HCT116 (cell line): ENCODE results near the gene HMCN2. TPM values are rescaled to one million over a fixed set of nuclear protein-coding genes. Genes with fewer than 3 reads are reported as not detected.

Experiments
- ATAC-seq: fragments of 200-7000 bp; cut with Tn5 transposase; 2 replicates; pipeline ENCODE4 v1.9.1; 2020; ENCODE audit warnings: mild to moderate bottlenecking, moderate library complexity
- BruUV-seq: library from RNA; stranded (reverse); fragments of 400-500 nt; replicated peaks from 2 replicates; lab custom pipeline; 2021; lab: Mats Ljungman, UMichigan
- CTCF ChIA-PET: fragments of 300-600 bp; sonication (Branson Sonifier 250); formaldehyde crosslinking; loops from one replicate; lab custom pipeline; 2021; ENCODE audit warnings: antibody characterized with exemption; lab: Charles Lee
- POLR2A ChIA-PET: fragments of 300-600, 350-600 bp; sonication (Branson Sonifier 250); formaldehyde crosslinking; loops from one replicate; lab custom pipeline; 2021; ENCODE audit warnings: antibody characterized with exemption; lab: Charles Lee
- RAD21 ChIA-PET, 2 experiments: fragments of 300-600 bp; sonication (Branson Sonifier 250); formaldehyde crosslinking; loops; one replicate each; lab custom pipeline; 2023; ENCODE audit warnings: low total read pairs in 2 of 2; ENCODE audit not compliant: uncharacterized antibody in 2 of 2, unreplicated experiment in 2 of 2, low non-redundant PET in 1 of 2; lab: Charles Lee
- DNase-seq: peaks from one replicate; pipeline ENCODE4 v3.0.0-alpha.2; 2010; ENCODE audit warnings: low read depth, low spot score
- H2AFZ ChIP-seq: fragments of 200-600 bp; shearing (Covaris generic), sonication (generic); 2 replicates; pipeline ENCODE4 v1.6.1; 2017; ENCODE audit warnings: low read depth, mixed run types, mixed read lengths, antibody characterized with exemption, low read length; ENCODE audit not compliant: poor library complexity, severe bottlenecking
- H3K27ac ChIP-seq: 2 replicates; pipeline ENCODE4 v1.5.1; 2012; ENCODE audit warnings: low read depth, low read length
- H3K27me3 ChIP-seq: fragments of 200-600 bp; sonication (generic); 2 replicates; pipeline ENCODE4 v1.6.1; 2016; ENCODE audit warnings: mixed run types, low read length, mixed read lengths; ENCODE audit not compliant: insufficient read depth
- H3K36me3 ChIP-seq, 2 experiments: fragments of 200-500 bp in 1 of 2; fragments of 200-600 bp in 1 of 2; sonication (Bioruptor generic) in 1 of 2; sonication (generic) in 1 of 2; 2 replicates each; pipeline versions ENCODE4 v1.5.1 to v1.6.1; 2014 to 2016; ENCODE audit warnings: low read length in 2 of 2, inconsistent platforms in 1 of 2, mixed read lengths in 1 of 2, mixed run types in 1 of 2; ENCODE audit not compliant: insufficient read depth in 2 of 2, control insufficient read depth in 1 of 2
- H3K4me1 ChIP-seq, 2 experiments: fragments of 200-600 bp in 1 of 2; sonication (generic) in 1 of 2; 2 replicates each; pipeline versions ENCODE4 v1.5.1 to v1.6.1; 2012 to 2017; ENCODE audit warnings: low read length in 2 of 2, inconsistent platforms in 1 of 2, mild to moderate bottlenecking in 1 of 2, mixed read lengths in 1 of 2, mixed run types in 1 of 2, moderate library complexity in 1 of 2; ENCODE audit not compliant: insufficient read depth in 2 of 2, control insufficient read depth in 1 of 2
- H3K4me2 ChIP-seq: fragments of 200-600 bp; sonication (generic); 2 replicates; pipeline ENCODE4 v1.6.1; 2017; ENCODE audit warnings: mixed run types, low read length, mixed read lengths
- H3K4me3 ChIP-seq, 2 experiments: fragments of 200-600 bp in 1 of 2; sonication (generic) in 1 of 2; replicated peaks in 1 of 2; 2 replicates each; pipeline ENCODE4 v1.5.1; 2011 to 2016; ENCODE audit warnings: low read length in 2 of 2, control low read depth in 1 of 2, low read depth in 1 of 2, mild to moderate bottlenecking in 1 of 2, mixed read lengths in 1 of 2, mixed run types in 1 of 2
- H3K79me2 ChIP-seq: fragments of 200-600 bp; sonication (generic); 2 replicates; pipeline ENCODE4 v1.6.1; 2017; ENCODE audit warnings: mild to moderate bottlenecking, mixed run types, low read length, moderate library complexity, mixed read lengths; ENCODE audit not compliant: insufficient read depth
- H3K9ac ChIP-seq: fragments of 200-600 bp; sonication (generic); 2 replicates; pipeline ENCODE4 v1.6.1; 2016; ENCODE audit warnings: low read length, mixed read lengths
- H3K9me2 ChIP-seq: fragments of 200-600 bp; sonication (generic), shearing (Covaris generic); 2 replicates; pipeline ENCODE4 v1.6.1; 2017; ENCODE audit warnings: mixed run types, mild to moderate bottlenecking, moderate library complexity; ENCODE audit not compliant: insufficient read depth
- H3K9me3 ChIP-seq, 2 experiments: fragments of 200-500 bp in 1 of 2; fragments of 200-600 bp in 1 of 2; sonication (Bioruptor generic) in 1 of 2; sonication (generic) in 1 of 2; 2 replicates each; pipeline ENCODE4 v1.6.1; 2014 to 2017; ENCODE audit warnings: low read length in 2 of 2, mixed read lengths in 2 of 2, inconsistent platforms in 1 of 2, low read depth in 1 of 2, mild to moderate bottlenecking in 1 of 2, mixed run types in 1 of 2, moderate library complexity in 1 of 2; ENCODE audit not compliant: control insufficient read depth in 1 of 2, insufficient read depth in 1 of 2
- H4K20me1 ChIP-seq: fragments of 200-600 bp; sonication (generic), shearing (Covaris generic); 2 replicates; pipeline ENCODE4 v1.6.1; 2017; ENCODE audit warnings: mixed run types, mild to moderate bottlenecking, moderate library complexity; ENCODE audit not compliant: insufficient read depth
- ATF3 ChIP-seq: IDR thresholded peaks from 2 replicates; pipeline ENCODE4 v1.6.1; 2012
- CEBPB ChIP-seq: IDR thresholded peaks from 2 replicates; pipeline ENCODE4 v1.6.1; 2012; ENCODE audit warnings: low read depth
- ELF1 ChIP-seq: IDR thresholded peaks from 2 replicates; pipeline ENCODE4 v1.6.1; 2012; ENCODE audit warnings: low read depth, borderline replicate concordance
- EZH2phosphoT487 ChIP-seq: fragments of 200-600 bp; IDR thresholded peaks from 2 replicates; pipeline ENCODE4 v1.6.1; 2018; ENCODE audit warnings: antibody characterized with exemption, borderline replicate concordance
- FOSL1 ChIP-seq: IDR thresholded peaks from 2 replicates; pipeline ENCODE4 v1.6.1; 2012; ENCODE audit warnings: low read depth
- POLR2A ChIP-seq: IDR thresholded peaks from 2 replicates; pipeline ENCODE4 v1.7.0; 2011; ENCODE audit warnings: borderline replicate concordance; ENCODE audit not compliant: insufficient read depth, insufficient read length; ENCODE audit errors: extremely low read depth
- POLR2AphosphoS5 ChIP-seq: IDR thresholded peaks from 2 replicates; pipeline ENCODE4 v1.6.1; 2011; ENCODE audit warnings: mild to moderate bottlenecking, low read depth, low read length, moderate library complexity
- REST ChIP-seq: IDR thresholded peaks from 2 replicates; pipeline ENCODE4 v1.6.1; 2012; ENCODE audit warnings: low read depth
- SP1 ChIP-seq: IDR thresholded peaks from 2 replicates; pipeline ENCODE4 v1.6.1; 2012; ENCODE audit warnings: low read depth
- TCF7L2 ChIP-seq: IDR thresholded peaks from 2 replicates; pipeline ENCODE4 v1.7.0; 2011; ENCODE audit warnings: borderline replicate concordance, inconsistent platforms; ENCODE audit not compliant: insufficient read depth, insufficient read length; ENCODE audit errors: extremely low read depth
- YY1 ChIP-seq: IDR thresholded peaks from 2 replicates; pipeline ENCODE4 v1.6.1; 2011; ENCODE audit warnings: low read length, low read depth, moderate library complexity, mild to moderate bottlenecking; ENCODE audit not compliant: insufficient replicate concordance; ENCODE audit errors: extremely low read depth
- intact Hi-C: fragments of 100-400 bp; cut with micrococcal nuclease; formaldehyde crosslinking; loops from 2 replicates; pipeline ENCODE4 v1.10.0; 2022
- total RNA-seq: library from RNA; stranded (reverse); gene quantifications from one replicate; pipeline ENCODE4 v1.2.1, GENCODE V29; 2021; ENCODE audit not compliant: unreplicated experiment
- TF ChIP-seq, protein P1 (sequence below): IDR thresholded peaks from 2 replicates; pipeline ENCODE4 v1.6.1; 2012

The HMCN2 gene
- total RNA-seq, 1 experiment from 2014 or later = 0.22 TPM

DNA sequence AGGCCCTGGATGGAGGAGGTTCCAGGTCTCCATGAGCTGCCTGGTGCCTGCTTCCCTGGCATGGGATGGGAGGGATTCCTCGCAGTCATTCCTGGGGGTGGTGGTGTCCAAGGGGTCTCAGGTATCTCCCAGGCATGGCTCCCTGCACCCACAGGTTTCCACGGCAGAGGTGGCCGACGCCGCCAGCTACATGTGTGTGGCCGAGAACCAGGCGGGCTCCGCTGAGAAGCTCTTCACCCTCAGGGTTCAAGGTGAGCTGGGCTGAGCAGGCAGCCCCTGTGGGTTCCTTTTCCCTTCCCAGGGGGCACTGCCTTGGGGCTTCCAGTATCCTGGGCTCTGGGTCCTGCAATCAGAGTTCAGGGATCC lies 117.8 kb downstream of the HMCN2 start:
- Histone ChIP-seq H3K27ac (no peak overlapping the region), H3K9me2 (no peaks in the 10 kb centered on the region), H4K20me1 (no peaks in the 10 kb centered on the region), H2AFZ (no peak overlapping the region), H3K9ac (no peak overlapping the region), H3K79me2 (no peaks in the 10 kb centered on the region), H3K4me1 (no peaks in the 10 kb centered on the region), H3K9me3 (no peaks in the 10 kb centered on the region), H3K27me3 (no peaks in the 10 kb centered on the region), H3K4me3 (no peak overlapping the region), H3K4me2 (no peak overlapping the region), H3K36me3 (no peaks in the 10 kb centered on the region)
- ChIA-PET RAD21 (no interaction called here), POLR2A (no interaction called here), CTCF (no interaction called here)
- ATAC-seq (no peak), DNase-seq (no peak)
- intact Hi-C loops = no loop called here
- no TSS peak for BruUV-seq
- TF ChIP-seq REST (no peak), EZH2phosphoT487 (no peak), FOSL1 (no peak), ATF3 (no peak), CEBPB (no peak), SP1 (no peak), ELF1 (no peak), TCF7L2 (no peak), POLR2A (no peak), POLR2AphosphoS5 (no peak), YY1 (no peak)
- TF ChIP-seq, protein P1, sequence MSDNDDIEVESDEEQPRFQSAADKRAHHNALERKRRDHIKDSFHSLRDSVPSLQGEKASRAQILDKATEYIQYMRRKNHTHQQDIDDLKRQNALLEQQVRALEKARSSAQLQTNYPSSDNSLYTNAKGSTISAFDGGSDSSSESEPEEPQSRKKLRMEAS = no peak
